Mucosa of rectum (tissue), 2 donors: Measurements from ENCODE around the gene ERG28.
"Not testable (repeated sequence)": the region's sequence is repeated elsewhere in the genome, so short reads cannot be mapped to it uniquely, and the experiment has no call there.

Experiments used
- H3K27ac ChIP-seq, 2 donors: one replicate each; pipeline ENCODE4 v1.7.0; 2013; ENCODE audit warnings: inconsistent platforms in 2 of 2, low read depth in 2 of 2, low read length in 2 of 2
- H3K27me3 ChIP-seq, 2 donors: one replicate each; pipeline ENCODE4 v1.7.0; 2013; ENCODE audit warnings: low read length in 2 of 2; ENCODE audit not compliant: control insufficient read depth in 2 of 2, insufficient read depth in 2 of 2
- H3K36me3 ChIP-seq, 2 donors: one replicate each; pipeline ENCODE4 v1.7.0; 2013; ENCODE audit warnings: low read length in 2 of 2; ENCODE audit not compliant: control insufficient read depth in 2 of 2, insufficient read depth in 2 of 2
- H3K4me1 ChIP-seq, 2 donors: one replicate each; pipeline ENCODE4 v1.7.0; 2013; ENCODE audit warnings: low read length in 2 of 2, mild to moderate bottlenecking in 1 of 2; ENCODE audit not compliant: control insufficient read depth in 2 of 2, insufficient read depth in 2 of 2
- H3K4me3 ChIP-seq, 2 donors: one replicate each; pipeline ENCODE4 v1.7.0; 2013; ENCODE audit warnings: low read length in 2 of 2
- H3K9ac ChIP-seq, 2 donors: one replicate each; pipeline ENCODE4 v1.7.0; 2013; ENCODE audit warnings: low read length in 2 of 2, low read depth in 1 of 2, mild to moderate bottlenecking in 1 of 2
- H3K9me3 ChIP-seq, 2 donors: one replicate each; pipeline ENCODE4 v1.7.0; 2013; ENCODE audit warnings: low read length in 2 of 2; ENCODE audit not compliant: control insufficient read depth in 2 of 2
- donor health status: healthy.
- donor health status: Normal muscosa, but diverticular disease.

ERG28 gene

DNA sequence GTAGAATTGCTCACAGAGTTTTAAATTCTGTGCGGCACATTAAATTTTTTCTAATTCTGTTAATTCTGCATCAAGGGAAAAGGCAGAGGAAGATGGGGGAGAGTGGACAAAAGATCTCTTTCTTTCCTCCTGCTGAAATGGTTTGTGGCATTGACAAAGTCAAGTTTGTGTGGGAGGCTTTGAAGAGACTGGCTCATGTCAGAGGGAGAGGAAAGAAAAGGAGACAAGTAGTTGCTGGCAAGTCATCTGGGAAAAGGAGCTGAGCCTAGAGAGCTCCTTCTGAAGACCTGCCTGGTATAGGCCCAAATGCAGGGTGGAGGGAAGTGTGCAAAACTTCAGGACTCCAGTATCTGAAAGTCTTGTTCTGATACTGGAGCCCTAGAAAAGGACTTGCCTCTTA, 36.7 kb upstream of the ERG28 start:
- Histone ChIP-seq H3K9ac (no peak overlapping the region), H3K9me3 (no peaks in the 10 kb centered on the region), H3K4me1 (no peaks in the 10 kb centered on the region), H3K27ac (no peak overlapping the region), H3K27me3 (no peaks in the 10 kb centered on the region), H3K4me3 (no peak overlapping the region), H3K36me3 (peaks cover 14 to 25% of the 10 kb centered on the region in 2 donors)

DNA sequence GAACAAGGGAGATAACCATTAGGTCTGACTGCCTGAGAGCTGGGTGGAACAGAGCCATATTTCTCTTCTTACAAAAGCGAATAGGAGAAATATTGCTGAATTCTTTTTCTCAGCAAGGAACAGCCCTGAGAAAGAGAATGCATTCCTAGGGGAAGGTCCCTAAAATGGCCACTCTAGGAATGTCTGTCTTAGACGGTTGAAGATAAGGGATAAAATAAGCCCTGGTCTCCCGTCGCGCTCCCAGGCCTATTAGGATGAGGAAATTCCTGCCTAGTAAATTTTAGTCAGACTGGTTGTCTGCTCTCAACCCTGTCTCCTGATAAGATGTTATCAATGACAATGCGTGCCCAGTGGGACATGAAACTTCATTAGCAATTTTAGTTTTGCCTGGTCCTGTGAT, 34.3 kb upstream of the ERG28 start:
- not testable (repeated sequence) for H3K4me1 ChIP-seq, H3K9ac ChIP-seq, H3K9me3 ChIP-seq, H3K27me3 ChIP-seq, H3K4me3 ChIP-seq, H3K27ac ChIP-seq
- peaks cover 20 to 32% of the 10 kb centered on the region in 2 donors for H3K36me3 ChIP-seq

GRCh38 chr14:75690010-75690409, 29.3 kb upstream of the ERG28 start:
- H3K27ac ChIP-seq, result no peak overlapping the region

GRCh38 chr14:75689012-75689411, 28.3 kb upstream of the ERG28 start:
- H3K27me3 ChIP-seq, result no peaks in the 10 kb centered on the region
- H3K27ac ChIP-seq, result no peak overlapping the region
- peaks cover 16 to 26% of the 10 kb centered on the region in 2 donors for H3K36me3 ChIP-seq
- no peaks in the 10 kb centered on the region for H3K4me1 ChIP-seq
- no peaks in the 10 kb centered on the region for H3K9me3 ChIP-seq
- H3K4me3 ChIP-seq, result no peak overlapping the region
- H3K9ac ChIP-seq, result no peak overlapping the region

More at GRCh38 chr14:75690010-75690409, 29.3 kb upstream of the ERG28 start:
- H3K4me3 ChIP-seq, result no peak overlapping the region
- H3K36me3 ChIP-seq, result peaks cover 16 to 20% of the 10 kb centered on the region in 2 donors
- no peaks in the 10 kb centered on the region for H3K27me3 ChIP-seq
- no peaks in the 10 kb centered on the region for H3K4me1 ChIP-seq
- no peak overlapping the region for H3K9ac ChIP-seq
- H3K9me3 ChIP-seq, result no peaks in the 10 kb centered on the region

DNA sequence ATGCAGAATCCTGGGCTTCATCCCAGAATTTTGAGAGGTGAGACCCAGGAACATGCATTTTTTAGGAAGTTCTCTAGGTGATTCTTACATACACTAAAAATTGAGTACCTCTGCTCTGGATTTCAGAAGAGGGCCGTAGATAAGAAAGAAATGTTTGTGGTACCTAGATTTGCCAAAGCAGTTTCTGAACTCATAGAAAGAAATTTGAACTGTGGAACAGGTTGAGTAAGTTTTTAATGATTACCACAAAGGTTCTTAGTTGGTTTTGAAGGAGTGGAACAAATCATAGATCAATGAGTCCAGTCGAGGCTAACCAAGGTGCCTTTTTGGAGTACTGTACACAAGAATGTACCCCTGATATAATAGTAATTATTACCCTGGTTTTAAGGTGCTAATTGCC, 25.2 kb upstream of the ERG28 start:
- H3K36me3 ChIP-seq, result peaks cover 21% of the 10 kb centered on the region in 2 donors
- no peak overlapping the region for H3K4me3 ChIP-seq
- H3K9me3 ChIP-seq, result no peaks in the 10 kb centered on the region
- no peak overlapping the region for H3K9ac ChIP-seq
- no peak overlapping the region for H3K27ac ChIP-seq
- H3K27me3 ChIP-seq, result no peaks in the 10 kb centered on the region
- H3K4me1 ChIP-seq, result no peaks in the 10 kb centered on the region

- Histone ChIP-seq H3K4me1 (no peaks in the 10 kb centered on the region), H3K27ac (no peak overlapping the region), H3K9ac (no peak overlapping the region), H3K36me3 (peaks cover 1 to 6% of the 10 kb centered on the region in 2 donors), H3K4me3 (no peak overlapping the region), H3K9me3 (no peaks in the 10 kb centered on the region), H3K27me3 (no peaks in the 10 kb centered on the region)
Measured at GRCh38 chr14:75675265-75675960, 14.7 kb upstream of the ERG28 start.

GRCh38 chr14:75673345-75674035, 12.8 kb upstream of the ERG28 start:
- H3K27ac ChIP-seq, result no peak overlapping the region
- H3K9ac ChIP-seq, result no peak overlapping the region
- H3K4me1 ChIP-seq, result no peaks in the 10 kb centered on the region
- H3K27me3 ChIP-seq, result no peaks in the 10 kb centered on the region
- H3K9me3 ChIP-seq, result no peaks in the 10 kb centered on the region
- H3K4me3 ChIP-seq, result no peak overlapping the region
- H3K36me3 ChIP-seq, result peaks cover 7 to 18% of the 10 kb centered on the region in 2 donors

DNA sequence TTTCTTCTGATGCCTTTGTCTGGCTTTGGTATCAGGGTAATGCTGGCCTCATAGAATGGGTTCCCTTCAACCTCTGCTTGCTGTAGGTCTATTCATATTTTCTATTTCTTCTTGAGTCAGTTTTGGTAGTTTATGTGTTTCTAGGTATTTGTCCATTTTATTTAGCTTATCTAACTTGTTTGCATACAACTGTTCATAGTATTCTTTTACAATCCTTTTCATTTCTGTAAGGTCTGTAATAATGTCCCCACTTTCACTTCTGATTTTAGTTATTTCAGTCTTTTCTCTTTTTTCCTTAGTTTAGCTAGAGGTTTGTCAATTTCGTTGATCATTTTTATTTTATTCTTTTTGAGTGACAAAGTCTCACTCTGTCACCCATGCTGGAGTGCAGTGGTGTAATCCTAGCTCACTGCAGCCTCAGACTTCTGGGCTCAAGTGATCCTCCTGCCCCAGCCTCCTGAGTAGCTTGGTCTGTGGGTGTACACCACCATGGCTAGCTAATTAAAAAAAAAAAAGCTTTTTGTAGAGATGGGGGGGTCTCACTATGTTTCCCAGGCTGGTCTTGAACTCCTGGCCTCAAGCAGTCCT, 12.0 kb upstream of the ERG28 start:
- no peak overlapping the region for H3K4me3 ChIP-seq
- no peak overlapping the region for H3K9ac ChIP-seq
- H3K36me3 ChIP-seq, result peaks cover 7 to 18% of the 10 kb centered on the region in 2 donors
- no peaks in the 10 kb centered on the region for H3K9me3 ChIP-seq
- no peak overlapping the region for H3K27ac ChIP-seq
- H3K4me1 ChIP-seq, result no peaks in the 10 kb centered on the region
- H3K27me3 ChIP-seq, result no peaks in the 10 kb centered on the region

DNA sequence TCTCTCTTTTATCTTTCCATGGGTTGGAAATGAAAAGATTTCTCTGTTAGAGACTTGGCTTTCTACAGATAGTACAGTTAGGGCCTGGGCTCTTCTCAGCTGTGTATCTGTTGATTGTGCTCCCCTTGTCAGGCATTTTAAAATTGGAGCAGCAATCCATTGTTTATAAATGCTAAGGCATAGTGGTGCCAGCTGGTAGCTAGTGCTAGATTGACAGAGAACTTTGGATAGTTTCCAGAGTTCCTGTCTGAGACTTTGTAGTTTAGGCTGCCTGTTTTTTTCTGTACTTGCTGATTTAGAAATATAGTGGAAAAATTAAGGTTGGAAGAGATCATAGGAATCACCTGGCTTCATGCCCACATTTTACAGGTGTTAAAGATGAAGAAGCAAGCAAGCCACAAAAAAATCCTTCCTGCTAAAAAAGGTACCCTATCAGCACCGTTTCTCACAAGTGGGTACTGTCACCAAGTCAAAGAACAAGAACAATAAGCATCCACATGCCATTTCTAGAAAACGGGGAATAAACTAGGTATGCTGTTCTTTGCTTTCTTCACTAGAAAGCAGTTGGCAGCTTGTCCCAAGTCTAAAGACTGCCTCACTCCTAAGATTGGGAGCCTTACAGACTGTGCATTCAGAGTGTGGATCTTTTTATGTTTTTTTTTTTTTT, 6.6 kb upstream of the ERG28 start:
- H3K4me3 ChIP-seq, result no peak overlapping the region
- no peak overlapping the region for H3K9ac ChIP-seq
- H3K27ac ChIP-seq, result no peak overlapping the region

DNA sequence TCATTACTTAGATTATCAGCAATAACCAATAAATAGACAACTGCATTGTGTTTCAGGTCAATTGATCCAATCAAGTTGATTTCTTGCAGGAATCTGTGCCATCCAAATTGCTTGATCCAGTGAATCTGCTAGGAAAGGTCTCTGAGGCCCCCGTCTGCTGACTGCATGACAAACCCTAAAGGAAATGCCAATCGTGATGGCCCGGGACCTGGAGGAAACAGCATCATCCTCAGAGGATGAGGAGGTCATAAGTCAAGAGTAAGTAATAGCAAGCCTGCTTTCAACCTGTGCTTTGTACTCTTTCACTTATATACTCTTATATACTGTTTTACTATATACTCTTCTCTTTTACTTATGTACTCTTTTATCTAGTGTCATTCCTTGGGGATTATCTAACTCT, 2.3 kb upstream of the ERG28 start:
- Histone ChIP-seq H3K27ac (no peak overlapping the region), H3K9me3 (no peaks in the 10 kb centered on the region), H3K27me3 (no peaks in the 10 kb centered on the region), H3K36me3 (peaks cover 0 to 10% of the 10 kb centered on the region in 2 donors), H3K4me1 (peaks cover 12 to 15% of the 10 kb centered on the region in 2 donors), H3K4me3 (no peak overlapping the region), H3K9ac (no peak overlapping the region)

More for the DNA sequence above, 6.6 kb upstream of the ERG28 start:
- peaks cover 17 to 18% of the 10 kb centered on the region in 2 donors for H3K36me3 ChIP-seq
- no peaks in the 10 kb centered on the region for H3K27me3 ChIP-seq
- no peaks in the 10 kb centered on the region for H3K9me3 ChIP-seq
- H3K4me1 ChIP-seq, result no peaks in the 10 kb centered on the region
